ENCODE measurements around the gene PLCE1.

Gene PLCE1

GRCh38 chr10:93993414-93993781 lies 333 bp upstream of the PLCE1 start:
- peak overlapping the region; percentile 61 for H3K4me3 ChIP-seq (ENCODE audit: low read length)
- no peak for TF ChIP-seq CTCF (conservative IDR thresholded peaks at IDR 0.05; ENCODE audit: low read length)

GRCh38 chr10:93994438-93994801 lies 689 bp downstream of the PLCE1 start:
- H3K4me3 ChIP-seq (ENCODE audit: low read length): peak overlapping the region; percentile 78
- TF ChIP-seq CTCF (conservative IDR thresholded peaks at IDR 0.05; ENCODE audit: low read length): no peak
- no peak for DNase-seq (ENCODE audit: low read depth)

More at GRCh38 chr10:93993414-93993781, 333 bp upstream of the PLCE1 start:
- DNase-seq (ENCODE audit: low read depth): no peak

- no peak for TF ChIP-seq CTCF (conservative IDR thresholded peaks at IDR 0.05; ENCODE audit: low read length)
- DNase-seq (ENCODE audit: low read depth): no peak
- H3K4me3 ChIP-seq (ENCODE audit: low read length): no peak overlapping the region; the same call in 1 of the 2 replicates
Observed at GRCh38 chr10:93995182-93995581, 1.5 kb downstream of the PLCE1 start.

- H3K4me3 ChIP-seq (ENCODE audit: low read length): no peak overlapping the region
- no peak for TF ChIP-seq CTCF (conservative IDR thresholded peaks at IDR 0.05; ENCODE audit: low read length)
- peak; percentile 62 for DNase-seq (ENCODE audit: low read depth)
Observed at GRCh38 chr10:93995598-93996271, 2.0 kb downstream of the PLCE1 start.

- no peak overlapping the region for H3K4me3 ChIP-seq (ENCODE audit: low read length)
- no peak for TF ChIP-seq CTCF (conservative IDR thresholded peaks at IDR 0.05; ENCODE audit: low read length)
- no peak for DNase-seq (ENCODE audit: low read depth)
Observed at GRCh38 chr10:93996551-93996950, 2.8 kb downstream of the PLCE1 start.

GRCh38 chr10:93997546-93997945 lies 3.8 kb downstream of the PLCE1 start:
- no peak overlapping the region for H3K4me3 ChIP-seq (ENCODE audit: low read length)
- no peak for TF ChIP-seq CTCF (conservative IDR thresholded peaks at IDR 0.05; ENCODE audit: low read length)
- no peak for DNase-seq (ENCODE audit: low read depth)

- H3K4me3 ChIP-seq (ENCODE audit: low read length): no peak overlapping the region
- no peak for TF ChIP-seq CTCF (conservative IDR thresholded peaks at IDR 0.05; ENCODE audit: low read length)
- DNase-seq (ENCODE audit: low read depth): peak; percentile 40
Observed at GRCh38 chr10:93999401-93999851, 5.7 kb downstream of the PLCE1 start.
